ENCODE data around the gene SLC39A13.

The SLC39A13 gene

GRCh38 chr11:47387944-47388696 is 20.3 kb upstream of the SLC39A13 start:
- DNase-seq = no peak

GRCh38 chr11:47388697-47389576 is 19.5 kb upstream of the SLC39A13 start:
- DNase-seq = no peak

GRCh38 chr11:47389577-47390421 is 18.6 kb upstream of the SLC39A13 start:
- no peak for DNase-seq

GRCh38 chr11:47390422-47390760 is 18.0 kb upstream of the SLC39A13 start:
- no peak for DNase-seq

- DNase-seq = no peak
These were observed 17.3 kb upstream of the SLC39A13 start for GRCh38 chr11:47391077-47391583.

GRCh38 chr11:47391711-47392432 is 16.5 kb upstream of the SLC39A13 start:
- no peak for DNase-seq

- no peak for DNase-seq
These were observed 15.7 kb upstream of the SLC39A13 start for GRCh38 chr11:47392546-47393162.

GRCh38 chr11:47393163-47394049 is 15.0 kb upstream of the SLC39A13 start:
- no peak for DNase-seq

GRCh38 chr11:47394050-47394321 is 14.4 kb upstream of the SLC39A13 start:
- no peak for DNase-seq

GRCh38 chr11:47394322-47395222 is 13.8 kb upstream of the SLC39A13 start:
- DNase-seq = no peak

- no peak for DNase-seq
These were observed 13.0 kb upstream of the SLC39A13 start for GRCh38 chr11:47395223-47396048.

- DNase-seq = no peak
These were observed 12.4 kb upstream of the SLC39A13 start for GRCh38 chr11:47396049-47396320.

- no peak for DNase-seq
These were observed 10.4 kb upstream of the SLC39A13 start for GRCh38 chr11:47398011-47398410.

- no peak for DNase-seq
These were observed 9.8 kb upstream of the SLC39A13 start for GRCh38 chr11:47398551-47398950.

- DNase-seq = no peak
These were observed 8.3 kb upstream of the SLC39A13 start for GRCh38 chr11:47399860-47400767.

GRCh38 chr11:47400768-47401279 is 7.6 kb upstream of the SLC39A13 start:
- DNase-seq = no peak

- no peak for DNase-seq
These were observed 5.3 kb upstream of the SLC39A13 start for GRCh38 chr11:47403135-47403534.

- no peak for DNase-seq
These were observed 4.8 kb upstream of the SLC39A13 start for GRCh38 chr11:47403571-47403970.

Measured in 8988T (cell line).